GM12878 (cell line): Measurements from ENCODE around the gene NOD2. TPM values are rescaled to one million over a fixed set of nuclear protein-coding genes. Genes with fewer than 3 reads are reported as not detected.
A peak's percentile ranks its signal among the peaks of the same experiment; 100 is the strongest.

Experiments used
- microRNA-seq: library from miRNA; unstranded; fragments of <30 nt; microRNA quantifications from one replicate; pipeline ENCODE4, GENCODE V29; 2018
- polyA plus RNA-seq, 11 experiments: library from polyadenylated mRNA; depleted of rRNA in 4 of 11; unstranded in 6 of 11; stranded (reverse) in 5 of 11; fragments of >200 nt; fragmentation: Nextera tagmentation in 4 of 11; fragmentation: Illumina TruSeq in 1 of 11; extraction: Ambion mirVana in 4 of 11; extraction: Trizol in 1 of 11; gene quantifications; 1 replicate in 1 of 11; 2 replicates in 10 of 11; pipeline versions ENCODE4 v1.2.1 to v1.2.3, GENCODE V29; 2011 to 2016; ENCODE audit warnings: inconsistent platforms in 2 of 11, missing spikeins in 2 of 11, low read depth in 1 of 11
- small RNA-seq: library from RNA; depleted of rRNA; stranded (forward); fragments of <200 nt; gene quantifications from one replicate; pipeline ENCODE3, GENCODE V24; 2014
- total RNA-seq, 4 experiments: library from RNA; depleted of rRNA in 3 of 4; stranded (reverse); fragments of >200 nt in 3 of 4; fragmentation: Illumina TruSeq in 1 of 4; extraction: Trizol in 1 of 4; gene quantifications; 2 replicates each; pipeline versions ENCODE4 v1.2.1 to v1.2.3, GENCODE V29; 2013 to 2021

NOD2 gene
- total and polyA plus RNA-seq, 10 of the 15 experiments (the other 5 are each of a cell fraction or from before 2014, with no cell fraction given) = 1.0 to 18.6 (median 6.7) TPM

Small RNA genes within 50 kb of the gene (microRNA-seq; reads per million reads assigned to microRNA genes)
- gene MIR3181 = 8.3 reads per million, percentile 41 among the genes with 10 or more reads in this experiment

Small RNA genes within 50 kb of the gene (small RNA-seq; reads per million reads assigned to genes)
- gene MIR3181 = 1.4 reads per million, percentile 45 among the genes with 10 or more reads in this experiment

Other genes starting within 250 kb of the NOD2 start
- under 0.01 and 0.05 TPM in 2 replicates for gene NKD1, start 145.2 kb upstream of the NOD2 start, total RNA-seq (2014; rRNA removed)
- gene NKD1, start 145.2 kb upstream of the NOD2 start, total RNA-seq (2014; rRNA removed; fragmentation: Illumina TruSeq; extraction: Trizol) = under 0.01 TPM in 2 replicates
- 0.43 and 0.49 TPM in 2 replicates for gene NKD1, start 145.2 kb upstream of the NOD2 start, total RNA-seq (2021)
- gene NKD1, start 145.2 kb upstream of the NOD2 start, polyA plus RNA-seq (2011; rRNA removed) = 0.01 and 0.07 TPM in 2 replicates
- gene NKD1, start 145.2 kb upstream of the NOD2 start, polyA plus RNA-seq (2014; fragmentation: Illumina TruSeq; extraction: Trizol) = 0.01 and 0.02 TPM in 2 replicates
- under 1 TPM in 1 of 2 experiments, not detected in 1; under 0.01 TPM for gene NKD1, start 145.2 kb upstream of the NOD2 start, polyA plus RNA-seq (2014; fragmentation: Nextera tagmentation; extraction: Ambion mirVana)
- 0.29 and 0.42 TPM in 2 replicates for gene NKD1, start 145.2 kb upstream of the NOD2 start, polyA plus RNA-seq (2014; rRNA removed)
- under 1 TPM in 1 of 2 experiments, not detected in 1; 0.15 TPM for gene NKD1, start 145.2 kb upstream of the NOD2 start, polyA plus RNA-seq (2016; fragmentation: Nextera tagmentation; extraction: Ambion mirVana)
- 21.9 and 22.3 TPM in 2 replicates for gene SNX20, start 12.3 kb upstream of the NOD2 start, total RNA-seq (2014; rRNA removed)
- 20.2 and 21.9 TPM in 2 replicates for gene SNX20, start 12.3 kb upstream of the NOD2 start, total RNA-seq (2014; rRNA removed; fragmentation: Illumina TruSeq; extraction: Trizol)
- 21.4 and 24.1 TPM in 2 replicates for gene SNX20, start 12.3 kb upstream of the NOD2 start, total RNA-seq (2021)
- 24.3 and 30.8 TPM in 2 replicates for gene SNX20, start 12.3 kb upstream of the NOD2 start, polyA plus RNA-seq (2011; rRNA removed)
- 21.4 and 25.0 TPM in 2 replicates for gene SNX20, start 12.3 kb upstream of the NOD2 start, polyA plus RNA-seq (2014; fragmentation: Illumina TruSeq; extraction: Trizol)
- gene SNX20, start 12.3 kb upstream of the NOD2 start, polyA plus RNA-seq (2014; fragmentation: Nextera tagmentation; extraction: Ambion mirVana) = 1 to 10 TPM; 4.6 to 6.9 TPM
- gene SNX20, start 12.3 kb upstream of the NOD2 start, polyA plus RNA-seq (2014; rRNA removed) = 23.6 and 26.3 TPM in 2 replicates
- 10 to 100 TPM; 18.1 to 22.2 TPM for gene SNX20, start 12.3 kb upstream of the NOD2 start, polyA plus RNA-seq (2016; fragmentation: Nextera tagmentation; extraction: Ambion mirVana)
- 46.6 and 63.5 TPM in 2 replicates for gene CYLD, start 48.5 kb downstream of the NOD2 start, total RNA-seq (2014; rRNA removed)
- 58.5 and 58.7 TPM in 2 replicates for gene CYLD, start 48.5 kb downstream of the NOD2 start, total RNA-seq (2014; rRNA removed; fragmentation: Illumina TruSeq; extraction: Trizol)
- gene CYLD, start 48.5 kb downstream of the NOD2 start, total RNA-seq (2021) = 58.8 and 63.2 TPM in 2 replicates
- 106 and 150 TPM in 2 replicates for gene CYLD, start 48.5 kb downstream of the NOD2 start, polyA plus RNA-seq (2011; rRNA removed)
- gene CYLD, start 48.5 kb downstream of the NOD2 start, polyA plus RNA-seq (2014; fragmentation: Illumina TruSeq; extraction: Trizol) = 51.6 and 60.5 TPM in 2 replicates
- 10 to 100 TPM; 19.2 to 27.0 TPM for gene CYLD, start 48.5 kb downstream of the NOD2 start, polyA plus RNA-seq (2014; fragmentation: Nextera tagmentation; extraction: Ambion mirVana)
- gene CYLD, start 48.5 kb downstream of the NOD2 start, polyA plus RNA-seq (2014; rRNA removed) = 26.5 and 31.5 TPM in 2 replicates
- 10 to 100 TPM; 44.6 to 45.6 TPM for gene CYLD, start 48.5 kb downstream of the NOD2 start, polyA plus RNA-seq (2016; fragmentation: Nextera tagmentation; extraction: Ambion mirVana)